Aorta (tissue), 5 donors: ENCODE measurements around the gene NDUFS4. TPM values are rescaled to one million over a fixed set of nuclear protein-coding genes. Genes with fewer than 3 reads are reported as not detected.
"Not testable (repeated sequence)": the region's sequence is repeated elsewhere in the genome, so short reads cannot be mapped to it uniquely, and the experiment has no call there.

Experiments used
- ATAC-seq: fragments of 200-7000 bp; cut with Tn5 transposase; one replicate; pipeline ENCODE4 v1.9.1; 2022; ENCODE audit warnings: moderate library complexity; ENCODE audit not compliant: low FRiP score
- DNase-seq, 2 donors: peaks; one replicate each; pipeline ENCODE4 v3.0.0-alpha.2; 2020
- H3K27ac ChIP-seq, 2 donors: one replicate each; pipeline ENCODE4 v1.5.1; 2013; ENCODE audit warnings: low read length in 2 of 2, mild to moderate bottlenecking in 2 of 2, moderate library complexity in 2 of 2, control low read depth in 1 of 2, inconsistent platforms in 1 of 2, low read depth in 1 of 2
- H3K27me3 ChIP-seq, 2 donors: one replicate each; pipeline ENCODE4 v1.6.1; 2013; ENCODE audit warnings: control low read depth in 1 of 2, low read length in 1 of 2, mild to moderate bottlenecking in 1 of 2, moderate library complexity in 1 of 2; ENCODE audit not compliant: insufficient read depth in 2 of 2, control insufficient read depth in 1 of 2
- H3K36me3 ChIP-seq, 2 donors: one replicate each; pipeline ENCODE4 v1.6.1; 2013; ENCODE audit warnings: control low read depth in 1 of 2, low read length in 1 of 2, mild to moderate bottlenecking in 1 of 2; ENCODE audit not compliant: insufficient read depth in 2 of 2, control insufficient read depth in 1 of 2
- H3K4me1 ChIP-seq, 2 donors: one replicate each; pipeline ENCODE4 v1.6.1; 2013; ENCODE audit warnings: low read length in 2 of 2, control low read depth in 1 of 2, mild to moderate bottlenecking in 1 of 2, moderate library complexity in 1 of 2; ENCODE audit not compliant: insufficient read depth in 2 of 2, control insufficient read depth in 1 of 2
- H3K4me3 ChIP-seq, 2 donors: one replicate each; pipeline ENCODE4 v1.5.1; 2013; ENCODE audit warnings: low read length in 2 of 2, control low read depth in 1 of 2, mild to moderate bottlenecking in 1 of 2
- H3K9me3 ChIP-seq: one replicate; pipeline ENCODE4 v1.6.1; 2013; ENCODE audit warnings: mild to moderate bottlenecking, low read length; ENCODE audit not compliant: control insufficient read depth
- WGBS, 2 donors: extraction: QIAGEN DNeasy Blood & Tissue Kit; methylation state at CpG; one replicate each; pipeline ENCODE4 v1.1.7; 2013; 5-methylcytosine and 5-hydroxymethylcytosine counted together
- intact Hi-C, 2 donors: fragments of 100-400 bp; cut with DNase I; formaldehyde crosslinking; loops; one replicate each; pipeline versions ENCODE4 v1.14.2 to v1.15.0; 2022
- polyA plus RNA-seq, 2 donors: library from polyadenylated mRNA; stranded (reverse); fragments of 200-250 nt; gene quantifications; one replicate each; pipeline ENCODE4 v1.2.3, GENCODE V29; 2013
- total RNA-seq, 2 donors: library from RNA; stranded (reverse); fragmentation: NEBNext Ultra II Directional; extraction: Animal tissue kit (Norgen Biotek cat#: 25700); gene quantifications; one replicate each; pipeline ENCODE4 v1.2.1, GENCODE V29; 2021
- donor health status: healthy with polysubstance abuse.
- donor health status: Bipolar disorder and iron deficiency.
- donor health status: DM: no; HTN: no; CAD: no.
- donor health status: DM: no; HTN: no; CAD: no.
- donor health status: DM: yes; HTN: yes; CAD: no.

NDUFS4 gene
- total and polyA plus RNA-seq, 4 donors = 56.6 to 120 (median 76.4) TPM

DNA sequence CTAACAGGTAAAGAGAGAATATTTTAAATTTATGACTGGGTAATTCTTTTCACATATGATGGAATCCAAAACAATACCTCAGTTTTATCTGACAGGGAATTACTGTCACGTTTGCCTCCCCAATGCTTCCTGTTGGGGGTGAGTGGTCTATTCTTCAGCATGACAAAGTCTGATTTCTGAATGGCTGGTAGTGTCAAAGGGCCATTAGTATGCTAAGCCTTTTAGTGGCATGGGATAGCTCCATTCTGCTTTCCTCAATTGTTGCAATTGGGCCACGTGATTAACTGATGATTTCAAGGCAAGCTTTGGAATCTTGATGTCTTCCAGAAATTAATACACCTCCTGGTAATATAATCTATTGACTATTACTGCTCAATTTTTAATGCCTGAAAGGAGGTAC, 14.7 kb upstream of the NDUFS4 start:
- WGBS, 2 donors = 29 to 36% methylated on average over 2 of the region's 2 CpGs
- no peaks in the 10 kb centered on the region for H3K9me3 ChIP-seq
- intact Hi-C loops = no loop called here
- H3K36me3 ChIP-seq = no peaks in the 10 kb centered on the region
- H3K4me3 ChIP-seq = no peak overlapping the region
- ATAC-seq = no peak
- no peaks in the 10 kb centered on the region for H3K4me1 ChIP-seq
- H3K27me3 ChIP-seq = no peaks in the 10 kb centered on the region
- DNase-seq = no peak
- no peak overlapping the region for H3K27ac ChIP-seq

DNA sequence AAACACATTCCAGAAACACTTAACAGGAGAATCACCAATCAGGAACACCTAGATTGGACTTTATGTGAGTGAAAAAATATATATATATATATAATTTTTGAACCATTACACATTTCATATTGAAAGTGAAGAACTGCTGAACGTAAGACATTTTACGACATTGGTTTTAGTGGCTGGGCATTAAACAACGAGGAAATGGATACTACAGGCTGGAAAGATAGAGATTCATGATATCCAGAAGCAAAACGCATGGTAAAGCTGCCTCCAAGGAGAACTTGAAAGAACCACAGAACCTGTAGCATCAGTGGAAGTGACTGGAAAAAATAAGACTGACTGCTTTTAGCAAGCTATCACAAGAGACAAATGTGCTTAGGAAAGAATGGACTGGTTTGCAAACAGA, 13.2 kb upstream of the NDUFS4 start:
- DNase-seq = no peak
- intact Hi-C loops = no loop called here
- H3K9me3 ChIP-seq = no peaks in the 10 kb centered on the region
- H3K27ac ChIP-seq = no peak overlapping the region
- WGBS, 2 donors = 83 to 87% methylated on average over 4 of the region's 4 CpGs
- no peak overlapping the region for H3K4me3 ChIP-seq
- ATAC-seq = no peak
- no peaks in the 10 kb centered on the region for H3K36me3 ChIP-seq
- H3K27me3 ChIP-seq = no peaks in the 10 kb centered on the region
- no peaks in the 10 kb centered on the region for H3K4me1 ChIP-seq

DNA sequence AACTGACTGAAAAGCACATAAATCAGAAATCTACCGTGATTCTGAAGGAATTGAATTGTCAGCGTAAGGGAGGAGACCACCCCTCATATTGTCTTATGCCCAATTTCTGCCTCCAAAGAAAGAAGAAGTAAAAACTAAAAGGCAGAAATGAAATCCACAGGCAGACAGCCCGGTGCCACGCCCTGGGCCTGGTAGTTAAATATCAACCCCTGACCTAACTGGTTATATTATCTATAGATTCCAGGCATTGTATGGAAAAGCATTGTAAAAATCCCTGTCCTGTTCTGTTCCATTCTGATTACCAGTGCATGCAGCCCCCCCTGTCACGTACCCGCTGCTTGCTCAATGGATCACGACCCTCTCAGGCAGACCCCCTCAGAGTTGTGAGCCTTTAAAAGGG, 11.9 kb upstream of the NDUFS4 start:
- 88 to 94% methylated on average over 6 to 7 of the region's 7 CpGs for WGBS, 2 donors
- H3K9me3 ChIP-seq, H3K4me3 ChIP-seq, ATAC-seq, H3K27me3 ChIP-seq, intact Hi-C loops, H3K27ac ChIP-seq, DNase-seq, H3K36me3 ChIP-seq, H3K4me1 ChIP-seq: not testable (repeated sequence)

- WGBS, 2 donors = 91 to 96% methylated on average over 2 of the region's 2 CpGs
- intact Hi-C loops = no loop called here
Measured at GRCh38 chr5:53549792-53550191, 10.6 kb upstream of the NDUFS4 start.

DNA sequence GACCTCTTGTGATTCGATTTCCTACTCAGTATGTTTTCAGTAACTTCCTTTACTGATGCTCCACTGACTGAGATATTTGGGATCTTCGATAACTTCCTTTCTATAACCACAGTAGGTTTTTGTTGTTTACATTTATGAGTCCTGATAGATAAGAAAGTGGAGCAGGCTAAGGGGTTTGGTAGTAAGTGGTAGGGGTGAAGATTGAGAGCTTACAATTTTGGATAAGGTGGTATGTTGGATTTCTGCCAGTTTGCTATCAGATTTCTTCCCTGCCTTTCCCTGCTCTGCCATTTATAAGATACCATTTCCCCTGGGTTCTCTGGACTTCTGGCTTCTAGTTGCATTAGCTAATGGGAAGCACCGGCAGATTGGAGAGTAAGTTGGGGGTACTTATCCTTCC, 7.9 kb upstream of the NDUFS4 start:
- DNase-seq (no peak), ATAC-seq (no peak)
- WGBS, 2 donors = 24% methylated on average over 3 of the region's 3 CpGs
- no peaks in the 10 kb centered on the region for H3K9me3 ChIP-seq
- H3K27me3 ChIP-seq = no peaks in the 10 kb centered on the region
- intact Hi-C loops = no loop called here
- no peaks in the 10 kb centered on the region for H3K36me3 ChIP-seq
- H3K4me3 ChIP-seq = no peak overlapping the region
- no peak overlapping the region for H3K27ac ChIP-seq
- H3K4me1 ChIP-seq = no peaks in the 10 kb centered on the region

More at GRCh38 chr5:53549792-53550191, 10.6 kb upstream of the NDUFS4 start:
- H3K4me3 ChIP-seq = no peak overlapping the region
- H3K27ac ChIP-seq = no peak overlapping the region
- no peaks in the 10 kb centered on the region for H3K27me3 ChIP-seq
- no peaks in the 10 kb centered on the region for H3K4me1 ChIP-seq
- no peaks in the 10 kb centered on the region for H3K36me3 ChIP-seq
- no peaks in the 10 kb centered on the region for H3K9me3 ChIP-seq
- no peak for ATAC-seq
- no peak for DNase-seq

- no peak overlapping the region for H3K27ac ChIP-seq
- no peak for DNase-seq
- H3K4me3 ChIP-seq = no peak overlapping the region
- H3K36me3 ChIP-seq = no peaks in the 10 kb centered on the region
- ATAC-seq = no peak
- intact Hi-C loops = no loop called here
- no peaks in the 10 kb centered on the region for H3K9me3 ChIP-seq
- H3K4me1 ChIP-seq = no peaks in the 10 kb centered on the region
- WGBS, 2 donors = 92% methylated on average over 3 of the region's 3 CpGs
- H3K27me3 ChIP-seq = no peaks in the 10 kb centered on the region
Measured at GRCh38 chr5:53554444-53554843, 6.0 kb upstream of the NDUFS4 start.

- no peaks in the 10 kb centered on the region for H3K27me3 ChIP-seq
- ATAC-seq = no peak
- no peaks in the 10 kb centered on the region for H3K4me1 ChIP-seq
- H3K36me3 ChIP-seq = no peaks in the 10 kb centered on the region
- no peak overlapping the region for H3K27ac ChIP-seq
- intact Hi-C loops = no loop called here
- H3K9me3 ChIP-seq = no peaks in the 10 kb centered on the region
- DNase-seq = no peak
- H3K4me3 ChIP-seq = no peak overlapping the region
Measured at GRCh38 chr5:53555160-53555559, 5.3 kb upstream of the NDUFS4 start.

DNA sequence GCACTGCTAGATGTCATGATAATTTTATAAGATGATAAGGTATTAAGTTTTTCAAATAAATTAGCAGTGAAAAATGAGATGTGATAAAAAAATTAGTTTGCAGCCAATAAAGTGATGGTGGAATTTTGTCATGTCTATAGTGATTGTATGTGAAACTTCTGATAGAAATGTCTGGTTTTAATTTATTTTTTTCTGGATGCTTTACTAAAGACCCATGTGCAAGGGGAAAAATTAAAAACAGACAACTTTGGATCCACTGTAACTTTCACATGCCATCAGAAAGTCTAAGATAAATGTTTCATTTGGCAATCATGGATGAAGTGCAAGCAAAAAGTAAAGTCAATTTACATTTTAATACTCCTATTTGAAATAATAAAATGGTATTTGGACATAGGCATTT, 4.4 kb upstream of the NDUFS4 start:
- Histone ChIP-seq H3K9me3 (no peaks in the 10 kb centered on the region), H3K27me3 (no peaks in the 10 kb centered on the region), H3K27ac (no peak overlapping the region), H3K36me3 (no peaks in the 10 kb centered on the region), H3K4me1 (no peaks in the 10 kb centered on the region), H3K4me3 (no peak overlapping the region)
- no peak for DNase-seq
- ATAC-seq = no peak
- intact Hi-C loops = no loop called here

DNA sequence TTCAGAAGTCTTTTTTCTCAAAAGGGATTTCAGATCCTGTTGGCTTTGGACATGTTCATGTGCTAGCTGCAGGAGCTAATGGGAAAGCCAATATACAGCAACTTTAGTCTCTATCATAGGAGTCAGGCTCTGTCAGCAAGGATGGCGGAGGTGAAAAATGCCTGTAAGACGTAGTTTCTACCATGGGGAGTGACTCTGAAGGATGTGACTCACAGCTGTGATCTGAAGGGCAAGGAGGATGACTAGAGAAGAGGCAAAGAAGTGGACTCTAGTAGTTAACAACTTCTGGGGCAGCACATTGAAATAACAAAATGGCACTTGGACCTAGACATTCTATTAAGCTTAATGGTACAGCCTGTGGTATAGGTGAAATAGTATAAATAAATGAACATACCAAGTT, 3.1 kb upstream of the NDUFS4 start:
- Histone ChIP-seq H3K27ac (no peak overlapping the region), H3K4me3 (no peak overlapping the region), H3K36me3 (no peaks in the 10 kb centered on the region), H3K9me3 (no peaks in the 10 kb centered on the region), H3K27me3 (no peaks in the 10 kb centered on the region), H3K4me1 (no peaks in the 10 kb centered on the region)
- no peak for DNase-seq
- intact Hi-C loops = no loop called here
- no peak for ATAC-seq
- WGBS, 2 donors = 89 to 91% methylated on average over 2 of the region's 2 CpGs

- H3K36me3 ChIP-seq = no peaks in the 10 kb centered on the region
- DNase-seq = no peak
- no peaks in the 10 kb centered on the region for H3K27me3 ChIP-seq
- intact Hi-C loops = no loop called here
- no peak overlapping the region for H3K27ac ChIP-seq
- H3K4me1 ChIP-seq = no peaks in the 10 kb centered on the region
- ATAC-seq = no peak
- H3K4me3 ChIP-seq = no peak overlapping the region
- H3K9me3 ChIP-seq = no peaks in the 10 kb centered on the region
Measured at GRCh38 chr5:53558966-53559365, 1.5 kb upstream of the NDUFS4 start.
